Tibial nerve (tissue), 4 donors: Measurements from ENCODE around the gene ASCC2.

Experiments used
- EP300 ChIP-seq, 2 donors: sonication (generic); formaldehyde crosslinking; IDR thresholded peaks; one replicate each; pipeline ENCODE4 v1.6.1; 2017; ENCODE audit warnings: antibody characterized with exemption in 2 of 2, mild to moderate bottlenecking in 1 of 2
- POLR2A ChIP-seq, 2 donors: fragments of 450-650 bp; IDR thresholded peaks; one replicate each; pipeline ENCODE4 v1.6.1; 2017; ENCODE audit warnings: antibody characterized with exemption in 2 of 2, mild to moderate bottlenecking in 2 of 2, moderate library complexity in 2 of 2
- TF ChIP-seq, protein P1 (sequence below), 5 experiments: fragments of 200-600 bp in 3 of 5; fragments of 450-650 bp in 2 of 5; sonication (generic) in 3 of 5; IDR thresholded peaks; one replicate each; pipeline ENCODE4 v1.5.1; 2016 to 2019; ENCODE audit warnings: antibody characterized with exemption in 5 of 5, mild to moderate bottlenecking in 3 of 5, moderate library complexity in 2 of 5

- TF ChIP-seq, protein P1, sequence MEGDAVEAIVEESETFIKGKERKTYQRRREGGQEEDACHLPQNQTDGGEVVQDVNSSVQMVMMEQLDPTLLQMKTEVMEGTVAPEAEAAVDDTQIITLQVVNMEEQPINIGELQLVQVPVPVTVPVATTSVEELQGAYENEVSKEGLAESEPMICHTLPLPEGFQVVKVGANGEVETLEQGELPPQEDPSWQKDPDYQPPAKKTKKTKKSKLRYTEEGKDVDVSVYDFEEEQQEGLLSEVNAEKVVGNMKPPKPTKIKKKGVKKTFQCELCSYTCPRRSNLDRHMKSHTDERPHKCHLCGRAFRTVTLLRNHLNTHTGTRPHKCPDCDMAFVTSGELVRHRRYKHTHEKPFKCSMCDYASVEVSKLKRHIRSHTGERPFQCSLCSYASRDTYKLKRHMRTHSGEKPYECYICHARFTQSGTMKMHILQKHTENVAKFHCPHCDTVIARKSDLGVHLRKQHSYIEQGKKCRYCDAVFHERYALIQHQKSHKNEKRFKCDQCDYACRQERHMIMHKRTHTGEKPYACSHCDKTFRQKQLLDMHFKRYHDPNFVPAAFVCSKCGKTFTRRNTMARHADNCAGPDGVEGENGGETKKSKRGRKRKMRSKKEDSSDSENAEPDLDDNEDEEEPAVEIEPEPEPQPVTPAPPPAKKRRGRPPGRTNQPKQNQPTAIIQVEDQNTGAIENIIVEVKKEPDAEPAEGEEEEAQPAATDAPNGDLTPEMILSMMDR (IDR thresholded peaks at IDR 0.05): no peak
- TF ChIP-seq POLR2A (IDR thresholded peaks at IDR 0.05): no peak
- TF ChIP-seq EP300 (IDR thresholded peaks at IDR 0.05): no peak
Observed at GRCh38 chr22:29758068-29758622, 79.9 kb downstream of the ASCC2 start.
